ENCODE results near the gene GPATCH2L. TPM values are rescaled to one million over a fixed set of nuclear protein-coding genes. Genes with fewer than 3 reads are reported as not detected.

GPATCH2L gene
- total and polyA plus RNA-seq, 2 experiments from 2014 or later = 16.1 to 60.5 TPM

GRCh38 chr14:76154539-76155126 is 2.9 kb downstream of the GPATCH2L start:
- no peak overlapping the region for H2AFZ ChIP-seq
- H4K20me1 ChIP-seq (ENCODE audit: insufficient read depth, poor library complexity, severe bottlenecking) = peaks cover 65% of the 10 kb centered on the region
- H3K4me3 ChIP-seq = no peak overlapping the region
- H3K9me2 ChIP-seq (replicated peaks; ENCODE audit: insufficient read depth) = no peaks in the 10 kb centered on the region
- peaks cover 25% of the 10 kb centered on the region for H3K4me1 ChIP-seq (ENCODE audit: insufficient read depth)
- DNase-seq (ENCODE audit: low spot score) = no peak
- H3K27me3 ChIP-seq = no peaks in the 10 kb centered on the region
- H3K36me3 ChIP-seq (replicated peaks; ENCODE audit: insufficient read depth, low read depth) = peaks cover 6% of the 10 kb centered on the region
- peaks cover 70% of the 10 kb centered on the region for H3K79me2 ChIP-seq
- WGBS (ENCODE audit: low lambda C conversion rate, missing lambda C conversion rate) = 96% methylated on average over 11 of the region's 11 CpGs
- peak overlapping the region; percentile 48 for H3K4me2 ChIP-seq
- no peak overlapping the region for H3K27ac ChIP-seq
- TF ChIP-seq EZH2 (IDR thresholded peaks at IDR 0.05; ENCODE audit: borderline replicate concordance) (no peak), EZH2phosphoT487 (IDR thresholded peaks at IDR 0.05; ENCODE audit: low read depth, severe bottlenecking, unreplicated experiment) (no peak), CTCF (IDR thresholded peaks at IDR 0.05; ENCODE audit: poor library complexity) (no peak)
- H3K9me3 ChIP-seq (ENCODE audit: low read depth) = no peaks in the 10 kb centered on the region

- Histone ChIP-seq H3K79me2 (peaks cover 89% of the 10 kb centered on the region), H3K36me3 (replicated peaks; ENCODE audit: insufficient read depth, low read depth) (no peaks in the 10 kb centered on the region), H4K20me1 (ENCODE audit: insufficient read depth, poor library complexity, severe bottlenecking) (peaks cover 22% of the 10 kb centered on the region), H3K9me3 (ENCODE audit: low read depth) (no peaks in the 10 kb centered on the region), H3K27me3 (no peaks in the 10 kb centered on the region), H3K4me1 (ENCODE audit: insufficient read depth) (no peaks in the 10 kb centered on the region), H2AFZ (no peak overlapping the region), H3K4me2 (no peak overlapping the region), H3K4me3 (no peak overlapping the region), H3K27ac (no peak overlapping the region), H3K9me2 (replicated peaks; ENCODE audit: insufficient read depth) (no peaks in the 10 kb centered on the region)
- no peak for DNase-seq (ENCODE audit: low spot score)
- TF ChIP-seq CTCF (IDR thresholded peaks at IDR 0.05; ENCODE audit: poor library complexity) (no peak), EZH2phosphoT487 (IDR thresholded peaks at IDR 0.05; ENCODE audit: low read depth, severe bottlenecking, unreplicated experiment) (no peak), EZH2 (IDR thresholded peaks at IDR 0.05; ENCODE audit: borderline replicate concordance) (no peak)
- WGBS (ENCODE audit: low lambda C conversion rate, missing lambda C conversion rate) = 92% methylated on average over 8 of the region's 8 CpGs
Measured at GRCh38 chr14:76163668-76164363, 12.1 kb downstream of the GPATCH2L start.

- no peak overlapping the region for H3K4me3 ChIP-seq
- WGBS (ENCODE audit: low lambda C conversion rate, missing lambda C conversion rate) = 91% methylated on average over 3 of the region's 3 CpGs
- DNase-seq (ENCODE audit: low spot score) = no peak
- H3K27ac ChIP-seq = no peak overlapping the region
- H3K4me2 ChIP-seq = no peak overlapping the region
- no peak overlapping the region for H2AFZ ChIP-seq
- no peaks in the 10 kb centered on the region for H3K9me3 ChIP-seq (ENCODE audit: low read depth)
- no peaks in the 10 kb centered on the region for H3K36me3 ChIP-seq (replicated peaks; ENCODE audit: insufficient read depth, low read depth)
- H3K4me1 ChIP-seq (ENCODE audit: insufficient read depth) = no peaks in the 10 kb centered on the region
- peaks cover 5% of the 10 kb centered on the region for H4K20me1 ChIP-seq (ENCODE audit: insufficient read depth, poor library complexity, severe bottlenecking)
- H3K79me2 ChIP-seq = peaks cover 64% of the 10 kb centered on the region
- TF ChIP-seq CTCF (IDR thresholded peaks at IDR 0.05; ENCODE audit: poor library complexity) (no peak), EZH2phosphoT487 (IDR thresholded peaks at IDR 0.05; ENCODE audit: low read depth, severe bottlenecking, unreplicated experiment) (no peak), EZH2 (IDR thresholded peaks at IDR 0.05; ENCODE audit: borderline replicate concordance) (no peak)
- no peaks in the 10 kb centered on the region for H3K9me2 ChIP-seq (replicated peaks; ENCODE audit: insufficient read depth)
- no peaks in the 10 kb centered on the region for H3K27me3 ChIP-seq
Measured at GRCh38 chr14:76168531-76168930, 16.8 kb downstream of the GPATCH2L start.

Measured in hepatocyte (in vitro differentiated cells).